ENCODE data around the gene DNER.

DNER gene

DNA sequence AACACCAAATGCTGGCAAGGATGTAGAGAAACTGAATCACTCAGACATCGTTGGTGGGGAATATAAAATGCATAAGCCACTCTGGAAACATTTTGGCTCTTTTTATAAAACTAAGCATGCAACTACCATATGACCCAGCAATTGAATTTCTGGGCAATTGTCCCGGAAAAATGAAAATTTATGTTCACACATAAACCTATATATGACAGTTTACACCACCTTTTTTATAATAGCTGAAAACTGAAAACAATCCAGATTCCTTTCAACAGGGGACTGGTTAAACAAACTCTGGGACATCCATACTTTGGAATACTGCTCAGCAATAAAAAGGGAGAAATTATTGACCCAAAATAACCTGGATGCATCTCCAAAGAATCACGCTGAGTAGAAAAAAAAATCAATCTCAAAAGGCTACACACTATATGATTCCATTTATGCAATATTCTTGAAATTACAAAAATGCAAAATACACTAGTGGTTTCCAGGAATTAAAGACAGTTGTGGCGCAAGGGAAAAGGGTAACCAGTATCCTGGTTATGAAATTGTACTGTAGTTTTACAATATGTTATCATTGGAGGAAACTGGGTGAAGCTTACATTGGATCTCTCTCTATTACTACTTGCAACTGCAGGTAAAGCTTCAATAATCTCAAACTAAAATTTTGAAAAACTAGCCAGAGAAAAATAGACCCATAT, 313.0 kb downstream of the DNER start:
- DNase-seq (ENCODE audit: low read depth), result no peak
- no peak overlapping the region for H3K4me3 ChIP-seq (ENCODE audit: control insufficient read depth, low read depth, low read length)
- TF ChIP-seq, protein P1, sequence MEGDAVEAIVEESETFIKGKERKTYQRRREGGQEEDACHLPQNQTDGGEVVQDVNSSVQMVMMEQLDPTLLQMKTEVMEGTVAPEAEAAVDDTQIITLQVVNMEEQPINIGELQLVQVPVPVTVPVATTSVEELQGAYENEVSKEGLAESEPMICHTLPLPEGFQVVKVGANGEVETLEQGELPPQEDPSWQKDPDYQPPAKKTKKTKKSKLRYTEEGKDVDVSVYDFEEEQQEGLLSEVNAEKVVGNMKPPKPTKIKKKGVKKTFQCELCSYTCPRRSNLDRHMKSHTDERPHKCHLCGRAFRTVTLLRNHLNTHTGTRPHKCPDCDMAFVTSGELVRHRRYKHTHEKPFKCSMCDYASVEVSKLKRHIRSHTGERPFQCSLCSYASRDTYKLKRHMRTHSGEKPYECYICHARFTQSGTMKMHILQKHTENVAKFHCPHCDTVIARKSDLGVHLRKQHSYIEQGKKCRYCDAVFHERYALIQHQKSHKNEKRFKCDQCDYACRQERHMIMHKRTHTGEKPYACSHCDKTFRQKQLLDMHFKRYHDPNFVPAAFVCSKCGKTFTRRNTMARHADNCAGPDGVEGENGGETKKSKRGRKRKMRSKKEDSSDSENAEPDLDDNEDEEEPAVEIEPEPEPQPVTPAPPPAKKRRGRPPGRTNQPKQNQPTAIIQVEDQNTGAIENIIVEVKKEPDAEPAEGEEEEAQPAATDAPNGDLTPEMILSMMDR (IDR thresholded peaks at IDR 0.05; ENCODE audit: control insufficient read depth, insufficient read depth, low read depth, low read length, missing control alignments), result no peak

GRCh38 chr2:229393926-229394325, 320.4 kb downstream of the DNER start:
- TF ChIP-seq, protein P1 (IDR thresholded peaks at IDR 0.05; ENCODE audit: control insufficient read depth, insufficient read depth, low read depth, low read length, missing control alignments), result no peak
- H3K4me3 ChIP-seq (ENCODE audit: control insufficient read depth, low read depth, low read length), result no peak overlapping the region
- DNase-seq (ENCODE audit: low read depth), result no peak

DNA sequence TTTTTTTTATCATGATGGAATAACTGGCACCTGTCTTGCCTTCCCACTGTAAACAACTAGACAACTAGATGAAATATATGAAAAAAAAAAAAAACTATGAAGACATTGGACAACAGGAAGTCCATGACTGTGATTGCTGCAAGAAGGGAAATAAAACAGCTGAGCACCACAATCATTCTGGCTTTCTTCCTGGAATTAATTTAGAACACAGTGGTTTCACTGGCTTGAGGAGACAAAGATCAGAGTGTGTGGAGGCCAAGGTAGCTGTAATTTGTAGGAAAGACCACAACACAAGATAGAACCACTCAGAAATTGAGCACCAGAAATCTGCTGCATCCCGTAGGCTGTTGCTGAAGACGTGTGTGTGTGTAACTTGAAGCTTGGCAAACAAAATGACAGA, 322.2 kb downstream of the DNER start:
- no peak overlapping the region for H3K4me3 ChIP-seq (ENCODE audit: control insufficient read depth, low read depth, low read length)
- DNase-seq (ENCODE audit: low read depth), result peak; percentile 10
- TF ChIP-seq, protein P1 (IDR thresholded peaks at IDR 0.05; ENCODE audit: control insufficient read depth, insufficient read depth, low read depth, low read length, missing control alignments), result no peak

DNA sequence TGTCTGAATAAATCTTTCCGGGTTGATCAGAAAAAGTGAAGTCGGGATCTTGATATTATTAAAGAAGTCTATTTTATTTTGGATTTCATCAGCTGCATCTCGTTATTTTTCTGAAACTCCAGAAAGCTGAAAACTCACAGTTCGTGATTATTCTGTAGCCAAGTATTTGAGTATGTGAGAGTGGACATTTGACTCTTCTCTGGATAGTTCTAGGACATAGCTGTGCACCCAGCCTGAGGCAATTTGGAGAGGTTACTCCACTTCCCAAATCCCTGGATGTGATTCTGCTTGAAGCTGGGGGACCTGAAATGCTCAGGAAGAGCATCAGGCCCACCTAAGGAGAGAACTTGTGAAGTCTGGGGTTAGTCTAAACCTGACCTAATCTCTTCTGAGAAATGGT, 325.6 kb downstream of the DNER start:
- TF ChIP-seq, protein P1 (IDR thresholded peaks at IDR 0.05; ENCODE audit: control insufficient read depth, insufficient read depth, low read depth, low read length, missing control alignments), result no peak

DNA sequence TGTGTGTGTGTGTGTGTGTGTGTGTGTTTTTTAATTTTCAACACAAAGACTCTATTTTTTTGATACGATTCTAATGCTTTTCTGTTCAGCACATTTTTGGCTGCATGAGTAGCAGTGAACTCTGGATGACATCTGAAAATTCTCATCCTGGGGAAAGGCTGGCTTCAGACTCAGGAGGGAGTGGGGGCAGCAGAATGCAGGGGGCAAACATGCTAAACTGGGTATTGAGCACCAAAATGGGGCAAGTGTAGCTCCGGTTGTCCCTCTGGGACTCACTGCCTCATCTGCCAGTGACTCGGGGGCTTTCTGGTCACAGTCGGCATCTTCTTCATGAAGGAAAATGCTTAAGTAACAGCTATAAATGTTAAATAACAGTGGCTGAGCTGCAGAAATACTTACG, 326.5 kb downstream of the DNER start:
- no peak for DNase-seq (ENCODE audit: low read depth)
- no peak overlapping the region for H3K4me3 ChIP-seq (ENCODE audit: control insufficient read depth, low read depth, low read length)
- TF ChIP-seq, protein P1 (IDR thresholded peaks at IDR 0.05; ENCODE audit: control insufficient read depth, insufficient read depth, low read depth, low read length, missing control alignments), result no peak

More for the DNA sequence above, 325.6 kb downstream of the DNER start:
- H3K4me3 ChIP-seq (ENCODE audit: control insufficient read depth, low read depth, low read length), result no peak overlapping the region
- DNase-seq (ENCODE audit: low read depth), result no peak

GRCh38 chr2:229380101-229380625, 334.2 kb downstream of the DNER start:
- no peak overlapping the region for H3K4me3 ChIP-seq (ENCODE audit: control insufficient read depth, low read depth, low read length)
- no peak for DNase-seq (ENCODE audit: low read depth)
- TF ChIP-seq, protein P1 (IDR thresholded peaks at IDR 0.05; ENCODE audit: control insufficient read depth, insufficient read depth, low read depth, low read length, missing control alignments), result no peak
